ENCODE data around the gene PEPD.

DNA sequence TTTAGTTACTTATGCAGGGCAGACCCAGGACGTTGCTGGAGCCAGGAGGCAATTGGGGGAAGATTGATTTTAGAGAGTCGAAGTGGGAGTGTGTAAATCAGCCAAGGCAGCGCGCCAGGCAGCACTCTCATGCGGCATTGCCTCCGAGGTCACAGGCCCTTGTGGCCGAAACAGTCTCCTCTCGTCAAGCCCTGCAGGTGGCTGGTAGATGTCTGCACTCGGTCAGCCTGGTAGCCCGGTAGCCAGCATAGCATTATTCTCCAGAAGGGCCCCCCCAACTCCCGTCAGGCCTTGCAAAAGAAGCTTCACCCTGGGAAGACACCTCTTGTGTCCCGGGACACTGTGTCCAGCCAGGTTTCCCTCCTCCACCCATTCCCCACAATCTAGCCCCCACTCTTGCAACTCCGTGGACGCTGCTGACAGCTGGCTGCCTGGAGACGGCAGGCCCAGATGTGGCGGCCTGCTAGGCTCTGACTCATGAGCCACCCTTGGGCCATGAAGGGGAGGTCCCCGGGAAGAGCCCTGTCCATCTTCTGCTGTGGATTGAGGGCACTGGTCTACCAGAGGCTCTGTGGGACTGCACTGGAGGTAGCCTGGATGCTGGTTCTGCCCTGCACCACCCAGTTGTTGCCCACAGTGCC lies 2.6 kb upstream of the PEPD start:
- TF ChIP-seq CTCF (IDR thresholded peaks at IDR 0.05): no peak
- no peak for TF ChIP-seq POLR2A (IDR thresholded peaks at IDR 0.05)
- no peak for TF ChIP-seq POLR2AphosphoS5 (IDR thresholded peaks at IDR 0.05)
